SK-N-DZ (cell line): ENCODE data around the gene LCNL1.

Experiments used
- DNase-seq: peaks from one replicate; pipeline ENCODE4 v3.0.0-alpha.2; 2015; ENCODE audit warnings: low spot score

The LCNL1 gene

GRCh38 chr9:137009938-137010732 is 27.3 kb downstream of the LCNL1 start:
- DNase-seq = no peak

GRCh38 chr9:137011156-137011555 is 28.4 kb downstream of the LCNL1 start:
- DNase-seq = no peak

- DNase-seq = no peak
Observed at GRCh38 chr9:137011907-137012675, 29.3 kb downstream of the LCNL1 start.

GRCh38 chr9:137012694-137013570 is 30.1 kb downstream of the LCNL1 start:
- no peak for DNase-seq

- DNase-seq = no peak
Observed at GRCh38 chr9:137013571-137013940, 30.8 kb downstream of the LCNL1 start.

GRCh38 chr9:137014166-137014565 is 31.4 kb downstream of the LCNL1 start:
- no peak for DNase-seq

DNA sequence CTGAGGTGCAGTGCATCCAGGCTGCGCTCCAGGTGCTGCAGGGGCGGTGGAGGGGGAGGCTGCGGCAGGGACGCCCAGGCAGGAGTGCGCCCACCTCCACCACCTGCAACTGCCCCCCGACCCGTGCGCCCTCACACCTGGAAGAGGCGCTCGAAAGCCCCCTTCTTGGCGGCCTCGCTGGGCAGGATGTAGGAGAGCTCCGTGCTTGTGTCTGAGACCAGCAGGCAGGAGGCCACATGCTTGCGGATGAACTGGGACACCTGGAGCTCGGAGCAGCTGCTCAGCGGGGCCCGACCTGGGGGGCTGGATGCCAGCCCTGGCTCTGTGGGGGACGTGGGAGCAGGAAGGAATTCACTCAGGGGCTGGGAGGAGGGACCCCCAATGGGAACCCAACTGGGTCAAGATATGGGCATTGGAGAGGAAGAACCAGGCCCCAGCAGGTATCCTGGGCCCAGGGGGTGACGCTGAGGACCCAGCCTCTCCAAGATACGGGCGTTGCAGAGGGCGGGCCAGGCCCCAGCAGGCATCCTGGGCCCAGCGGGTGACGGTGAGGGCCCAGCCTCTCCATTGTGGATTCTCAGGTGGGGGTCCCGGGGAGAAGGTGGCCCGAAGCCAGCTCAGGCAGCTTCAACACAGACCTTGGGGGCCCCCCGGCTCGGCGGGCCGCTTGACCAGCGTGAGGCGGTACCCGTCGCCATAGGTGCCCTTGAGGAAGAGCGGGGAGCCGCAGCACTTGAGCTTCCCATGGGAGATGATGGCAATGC is 32.2 kb downstream of the LCNL1 start:
- no peak for DNase-seq

DNA sequence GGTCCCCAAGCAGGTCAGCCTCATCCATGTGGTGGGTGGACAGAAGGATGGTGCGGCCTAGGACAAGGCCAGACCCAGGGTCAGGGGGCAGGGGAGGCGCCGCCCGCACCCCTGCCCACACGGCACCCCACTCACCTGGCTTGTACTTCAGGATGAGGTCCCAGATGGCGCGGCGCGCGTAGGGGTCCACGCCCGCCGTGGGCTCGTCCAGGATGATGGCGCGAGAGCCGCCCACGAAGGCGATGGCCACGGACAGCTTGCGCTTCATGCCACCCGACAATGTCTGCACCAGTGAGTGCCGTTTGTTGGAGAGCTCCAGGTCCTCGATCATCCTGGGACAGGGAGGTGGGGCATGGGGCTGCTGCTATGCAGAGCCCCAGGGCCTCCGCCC is 32.7 kb downstream of the LCNL1 start:
- DNase-seq = no peak

GRCh38 chr9:137015976-137016375 is 33.2 kb downstream of the LCNL1 start:
- DNase-seq = no peak

GRCh38 chr9:137016436-137016835 is 33.6 kb downstream of the LCNL1 start:
- no peak for DNase-seq

DNA sequence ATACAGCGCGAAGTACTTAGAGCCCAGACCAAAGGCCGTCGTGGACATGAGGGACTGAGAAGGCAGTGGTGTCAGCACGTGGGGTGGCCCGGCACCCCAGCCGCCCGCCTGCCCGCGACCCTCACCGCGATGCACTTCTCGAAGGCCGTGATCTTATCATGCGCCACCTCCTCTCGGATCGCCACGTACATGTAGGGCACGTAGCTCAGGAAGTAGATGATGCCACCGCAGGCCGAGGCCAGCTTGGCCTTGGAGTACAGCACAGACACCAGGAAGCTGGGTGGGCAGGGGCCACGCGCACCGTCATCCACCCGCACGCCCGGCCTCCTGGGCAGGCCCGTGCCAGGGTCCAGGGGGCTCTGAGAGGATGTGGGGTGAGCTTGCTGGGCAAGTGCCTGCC is 34.3 kb downstream of the LCNL1 start:
- DNase-seq = no peak

DNA sequence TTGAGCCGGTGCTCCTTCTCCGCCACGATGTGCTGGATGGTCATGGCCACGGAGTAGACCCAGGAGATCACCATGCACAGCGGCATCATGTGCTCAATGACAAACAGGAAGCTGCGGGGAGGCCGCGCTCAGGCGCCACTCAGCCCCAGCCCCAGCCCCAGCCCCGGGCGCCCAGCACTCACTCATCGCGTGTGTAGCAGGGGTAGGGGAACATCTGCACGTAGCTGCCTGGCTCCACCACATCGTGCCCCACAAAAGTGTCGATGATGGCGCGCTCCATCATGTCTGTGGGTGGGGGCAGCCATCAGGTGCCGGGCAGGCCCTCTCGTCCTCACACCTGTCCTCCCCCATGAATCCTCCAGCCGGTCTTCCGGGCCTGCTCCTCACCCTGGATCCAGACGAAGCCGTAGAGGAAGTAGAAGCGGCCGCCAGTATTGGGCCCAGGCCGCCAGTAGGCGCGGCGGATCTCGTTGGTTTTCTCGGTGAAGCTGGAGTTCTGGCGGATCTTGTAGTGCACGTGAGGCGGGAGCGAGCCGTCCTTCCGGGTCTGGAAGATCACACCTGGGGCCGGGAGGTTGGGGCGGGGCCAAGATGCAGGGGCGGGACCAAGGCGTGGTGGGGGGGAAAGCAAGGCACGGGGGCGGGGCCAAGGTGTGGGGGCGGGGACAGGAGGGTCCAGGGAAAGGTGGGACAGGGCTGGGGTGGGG is 35.2 kb downstream of the LCNL1 start:
- no peak for DNase-seq

GRCh38 chr9:137018761-137019559 is 36.2 kb downstream of the LCNL1 start:
- DNase-seq = no peak

DNA sequence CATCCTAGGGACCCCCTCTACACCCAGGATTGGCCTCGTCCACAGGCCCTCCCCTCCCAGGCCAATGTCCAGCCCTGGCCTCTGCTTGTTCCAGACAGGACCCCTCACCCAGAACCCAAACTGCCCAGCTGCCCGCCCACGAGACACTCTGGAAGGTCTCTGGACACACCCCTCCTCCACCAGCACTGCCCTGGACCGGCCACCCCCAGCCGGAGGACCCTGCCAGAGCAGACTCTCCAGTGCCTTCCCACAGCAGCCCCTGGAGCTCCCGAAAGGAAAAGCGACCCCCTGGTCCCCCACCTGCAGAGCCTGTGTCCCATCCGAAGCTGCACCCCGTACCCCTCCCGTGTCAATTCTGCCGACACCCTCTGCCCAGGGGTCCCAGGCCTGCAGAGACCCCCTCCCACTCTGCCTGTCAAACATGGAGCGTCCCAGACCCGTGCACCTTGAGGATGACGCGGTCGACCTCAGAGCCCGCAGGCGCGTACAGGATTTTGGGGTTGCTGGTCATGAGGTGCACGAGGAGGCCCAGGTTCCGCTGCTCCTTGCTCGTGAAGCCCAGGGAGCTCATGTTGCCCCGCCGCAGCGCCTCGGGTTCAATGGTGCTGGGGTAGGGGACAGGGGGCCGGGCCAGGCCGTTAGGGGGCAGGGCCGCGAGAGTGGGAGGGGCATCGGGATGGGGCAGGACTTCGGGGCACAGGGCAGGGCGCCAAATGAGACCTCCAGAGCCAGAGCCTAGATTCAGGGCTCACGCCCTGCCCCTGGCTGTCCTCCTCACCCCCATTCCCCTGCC is 37.3 kb downstream of the LCNL1 start:
- DNase-seq = no peak

DNA sequence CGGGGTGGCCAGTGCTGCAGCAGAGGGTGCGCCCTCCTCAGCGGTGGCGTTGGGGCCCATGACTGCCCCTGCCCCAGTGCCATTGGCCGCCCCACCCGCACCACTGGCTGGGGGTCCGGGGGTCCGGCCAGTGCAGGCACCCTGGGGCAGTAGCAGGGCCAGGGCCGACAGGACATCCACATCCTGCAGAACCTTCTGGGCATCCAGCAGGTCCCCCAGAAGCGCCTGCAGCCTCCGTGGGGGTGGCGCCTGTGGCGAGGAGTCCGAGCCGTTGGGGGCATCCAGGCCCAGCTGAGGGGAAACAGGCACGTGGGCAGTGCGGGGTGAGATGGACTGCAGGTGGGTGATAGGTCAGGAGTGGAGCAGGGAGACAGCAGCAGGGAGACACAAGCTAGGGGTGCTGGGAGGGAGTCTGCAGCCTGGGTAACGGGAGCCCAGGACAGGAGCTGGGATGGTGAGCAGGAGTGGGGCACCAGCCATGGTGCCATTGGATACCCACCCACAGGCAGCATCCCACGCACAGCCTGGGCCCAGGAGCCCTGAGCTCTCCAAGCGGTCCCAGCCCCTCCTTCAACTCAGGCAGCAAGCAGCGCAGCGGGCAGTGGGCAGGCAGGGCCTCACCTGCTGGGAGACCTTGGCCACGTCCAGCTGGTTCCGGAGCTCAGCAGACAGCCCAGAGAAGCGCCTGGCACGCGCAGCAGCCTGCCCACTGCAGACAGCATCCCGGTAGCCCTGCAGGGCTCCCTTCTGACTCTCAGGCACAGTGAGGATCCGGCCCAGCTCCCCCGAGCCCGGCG is 38.2 kb downstream of the LCNL1 start:
- no peak for DNase-seq

DNA sequence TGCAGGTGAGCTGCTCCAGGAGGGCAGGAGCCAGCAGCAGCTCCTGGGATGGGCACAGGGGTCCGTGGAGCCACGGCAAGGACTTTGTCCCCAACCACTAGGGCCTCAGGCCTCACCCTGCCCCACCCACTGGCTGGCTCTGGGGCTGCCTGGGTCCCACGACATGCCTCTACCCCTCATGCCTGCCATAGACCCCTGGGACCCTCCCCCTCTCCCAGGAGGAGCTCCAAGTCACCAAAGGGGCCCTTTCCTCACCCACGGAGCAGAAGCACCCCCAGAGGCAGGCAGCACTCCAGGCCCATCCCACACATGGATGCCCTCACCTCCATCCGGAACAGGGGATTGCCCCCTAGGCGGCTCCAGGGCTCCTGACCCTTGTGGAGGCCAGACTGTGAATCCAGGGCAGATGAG is 38.8 kb downstream of the LCNL1 start:
- DNase-seq = no peak

GRCh38 chr9:137021979-137022661 is 39.3 kb downstream of the LCNL1 start:
- no peak for DNase-seq

DNA sequence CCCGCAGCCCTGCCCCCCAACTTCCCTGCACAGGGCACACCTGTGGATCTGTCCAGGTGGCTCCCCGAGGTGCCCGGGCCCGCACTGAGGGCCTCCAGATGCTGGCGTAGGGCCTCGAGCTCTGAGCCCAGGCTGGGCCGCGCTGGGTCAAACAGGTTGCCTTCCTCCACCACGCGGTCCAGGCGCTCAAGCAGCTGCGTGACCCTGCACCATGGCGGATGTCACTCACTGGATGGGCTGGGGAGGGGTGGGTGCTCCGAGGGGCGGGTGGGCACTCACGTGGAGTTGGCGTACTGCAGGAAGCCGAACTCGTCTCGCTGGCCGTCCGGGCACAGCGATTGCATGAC is 39.8 kb downstream of the LCNL1 start:
- DNase-seq = no peak
